IPS DF 19.7 (cell line): ENCODE measurements around the gene PHF2.

Source experiments
- DNase-seq: peaks from one replicate; pipeline ENCODE4 v3.0.0-alpha.2; 2013; ENCODE audit warnings: low read depth, low spot score

PHF2 gene

DNA sequence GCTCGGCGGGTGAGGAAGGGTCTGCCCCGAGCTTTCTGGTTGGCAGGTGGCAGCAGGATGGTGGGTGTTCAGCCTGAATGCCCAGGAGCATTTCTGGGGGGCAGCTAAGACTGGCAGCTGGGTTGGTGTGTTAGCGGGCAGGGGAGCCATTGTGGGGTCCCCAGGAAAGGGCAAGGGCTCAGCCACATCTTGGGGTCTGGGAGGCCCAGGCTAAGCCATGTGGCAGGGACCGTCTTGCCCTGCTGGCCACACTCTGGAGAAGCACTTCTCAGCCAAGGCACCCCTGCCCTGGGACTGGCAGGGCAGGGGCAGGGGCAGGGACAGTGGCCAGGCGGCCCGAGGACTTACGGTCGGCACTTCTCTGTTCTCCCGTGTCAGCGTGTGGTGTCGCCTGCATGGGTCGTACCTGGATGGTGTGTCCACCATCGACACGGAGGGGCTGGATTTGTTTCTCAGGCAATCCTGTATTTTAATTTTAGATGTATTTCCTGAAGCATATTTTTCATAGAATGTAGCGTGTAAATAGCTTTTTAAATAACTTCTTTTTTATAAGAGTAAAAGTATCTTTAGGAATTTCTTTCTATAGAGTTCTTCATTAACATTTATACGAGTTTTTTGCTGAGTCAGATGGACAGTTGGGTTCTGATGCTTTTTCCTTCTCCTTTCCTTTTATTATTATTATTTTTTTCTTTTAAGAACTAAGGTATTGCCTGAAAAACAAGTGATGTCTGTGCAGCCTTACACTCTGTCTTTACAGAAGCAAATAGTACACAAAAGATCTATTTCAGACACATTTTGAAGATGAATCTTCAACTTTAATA, 102.0 kb downstream of the PHF2 start:
- no peak for DNase-seq

DNA sequence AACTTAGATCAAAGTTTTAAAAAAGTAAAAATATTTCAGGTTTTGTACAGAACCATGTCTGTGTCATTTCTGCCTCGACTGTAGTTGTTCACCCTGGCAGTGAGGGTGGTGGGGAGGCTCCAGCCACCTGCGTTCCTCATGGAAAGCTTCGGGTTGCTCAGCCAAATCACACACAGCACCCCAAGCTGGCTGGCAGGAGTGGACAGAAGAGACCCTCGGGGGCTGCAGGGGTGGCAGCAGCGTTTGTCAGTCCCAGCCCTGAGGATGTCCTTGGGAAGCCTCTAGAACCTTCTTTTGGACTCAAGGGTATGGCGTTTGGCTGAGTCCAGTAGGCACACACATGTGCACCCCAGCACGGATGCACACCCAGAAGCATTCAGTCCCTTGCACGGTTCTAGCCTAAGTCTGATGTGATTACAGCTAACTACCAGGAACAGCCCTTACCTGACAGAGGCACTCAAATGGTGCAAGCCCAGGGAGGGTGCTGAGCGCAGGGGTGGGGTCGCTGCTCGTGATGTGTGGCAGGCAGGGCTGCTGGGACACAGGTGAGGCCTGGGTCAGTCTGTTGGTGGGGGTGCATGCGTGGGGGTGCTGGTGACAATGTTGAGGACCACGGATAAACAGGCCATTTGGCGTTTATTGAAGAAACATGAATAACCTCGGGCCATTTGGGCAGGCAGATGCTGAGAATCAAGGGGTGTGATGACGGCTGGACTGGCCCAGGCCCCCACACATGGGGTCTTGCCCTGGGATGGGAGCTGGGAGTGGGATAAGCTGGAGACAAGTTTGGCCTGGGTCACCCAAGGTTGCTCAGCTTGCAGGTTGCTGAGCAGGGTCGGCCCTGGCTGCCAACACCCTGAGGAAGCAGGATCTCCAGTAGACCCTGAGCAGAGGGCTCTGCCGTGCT, 103.4 kb downstream of the PHF2 start:
- DNase-seq = no peak

DNA sequence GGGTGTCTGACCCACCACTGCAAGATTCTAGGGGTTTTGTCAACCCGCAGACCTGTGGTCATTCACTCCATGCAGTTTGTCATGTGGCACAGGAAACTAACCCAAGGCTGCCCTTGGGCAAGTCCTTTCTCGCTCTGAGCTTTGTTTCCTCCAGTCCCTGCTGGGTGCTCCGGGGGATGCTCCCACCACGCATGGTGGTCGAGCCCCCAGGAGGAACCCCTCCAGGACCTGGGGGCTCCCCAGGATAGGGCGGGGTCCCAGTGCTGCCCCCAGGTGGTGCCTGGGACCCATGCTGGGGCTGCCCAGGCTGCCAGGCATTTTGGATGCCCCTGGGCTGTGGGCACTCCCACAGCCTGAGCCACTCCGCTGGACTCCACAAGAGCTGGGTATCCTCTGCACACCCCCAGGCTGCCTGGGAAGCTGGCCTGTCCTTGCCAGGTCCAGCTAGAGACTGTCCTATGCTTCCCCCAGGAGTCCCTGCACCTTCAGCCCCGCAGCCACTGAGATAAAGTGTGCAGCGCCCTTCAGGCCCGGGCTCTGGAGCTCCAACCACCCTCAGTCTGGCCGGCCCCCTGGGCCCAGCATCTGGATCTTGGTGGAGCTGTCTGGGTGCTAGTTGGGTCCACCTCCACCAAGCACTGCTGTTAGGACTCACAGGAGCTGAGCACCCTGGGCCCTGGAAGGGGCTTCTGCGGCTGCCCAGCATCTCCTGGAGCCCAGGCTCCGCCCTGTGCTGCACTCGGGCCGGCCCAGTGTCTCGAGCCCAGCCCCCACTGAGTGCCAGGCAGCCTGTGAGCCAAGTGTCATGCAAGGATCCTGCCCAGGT, 104.3 kb downstream of the PHF2 start:
- DNase-seq = no peak

DNA sequence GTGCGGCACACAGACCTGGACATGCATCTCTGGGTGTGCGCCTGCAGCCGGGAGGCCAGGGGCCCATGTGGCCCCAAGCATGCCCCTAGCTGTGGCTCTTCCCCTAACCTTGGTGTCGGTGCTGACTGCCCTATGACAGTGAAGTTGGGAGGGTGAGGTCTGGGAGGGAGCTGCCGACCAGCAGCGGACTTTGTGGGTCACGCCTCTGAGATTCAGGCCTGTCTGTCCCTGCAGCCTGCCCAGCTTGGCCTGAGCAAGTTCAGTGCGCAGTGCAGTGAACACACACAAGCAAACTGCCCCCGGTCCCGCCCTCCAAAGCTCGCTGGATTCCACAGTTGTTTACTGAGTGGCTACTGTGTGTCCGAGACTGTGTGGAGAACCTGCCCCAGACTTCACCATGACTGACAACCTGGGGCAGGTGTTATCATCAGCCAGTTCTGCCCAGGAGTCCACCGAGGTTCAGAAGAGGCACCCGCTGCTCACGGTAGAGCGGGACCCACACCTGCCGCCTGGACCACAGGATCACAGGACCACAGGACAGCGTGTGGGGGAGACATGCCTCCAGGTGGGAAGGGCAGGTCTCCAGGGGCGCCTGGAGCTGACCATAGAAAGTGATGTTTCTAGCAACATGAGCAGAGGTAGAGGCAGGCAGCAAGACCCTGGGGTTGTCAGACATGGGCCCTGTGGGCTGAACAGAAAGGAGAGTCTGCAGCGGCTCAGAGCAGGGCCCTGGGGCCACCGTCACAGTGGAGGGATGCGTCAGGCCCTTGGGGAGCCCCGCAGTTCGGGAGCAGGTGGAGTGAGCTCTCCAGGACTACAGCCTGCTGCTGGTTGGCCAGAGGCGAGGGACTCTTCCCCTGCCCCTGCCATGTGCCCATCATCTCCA, 105.1 kb downstream of the PHF2 start:
- no peak for DNase-seq

DNA sequence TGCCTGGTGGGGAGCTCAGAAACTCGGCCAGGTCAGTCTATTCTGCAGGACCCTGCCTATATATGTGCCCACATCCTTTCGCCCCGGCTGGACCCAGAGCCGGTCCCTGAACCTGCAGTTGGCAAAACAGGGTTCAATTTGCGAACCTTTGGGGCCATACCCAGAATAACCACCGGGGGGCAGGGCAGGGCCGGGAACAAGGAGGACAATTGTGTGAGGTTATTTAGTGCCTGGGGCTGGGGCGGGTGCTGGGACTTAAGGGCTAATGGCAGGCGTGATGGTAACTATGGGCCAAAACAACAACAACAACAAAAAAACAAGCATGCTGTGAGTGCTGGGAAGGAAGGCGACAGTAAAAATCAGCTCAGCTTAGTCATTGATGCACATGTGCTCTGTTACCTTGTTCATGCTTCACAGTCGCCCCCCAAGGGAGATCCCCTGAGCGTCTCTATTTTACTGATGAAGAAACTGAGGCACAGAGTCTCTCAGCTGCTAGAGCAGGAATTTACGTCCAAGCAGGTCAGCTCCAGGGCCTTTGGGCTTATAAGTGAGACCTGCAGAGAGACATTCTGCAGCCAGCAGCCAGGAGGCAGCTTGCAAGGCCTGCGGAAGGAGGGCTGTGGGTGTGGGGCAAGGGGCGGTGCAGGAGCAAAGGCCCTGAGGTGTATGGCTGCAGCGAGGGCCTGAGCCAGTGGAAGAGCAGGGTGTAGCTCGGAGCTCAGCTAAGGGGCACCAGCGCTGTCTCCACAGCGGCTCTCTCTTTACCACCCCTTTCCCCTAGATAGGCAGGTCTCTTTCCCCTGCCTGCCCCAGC, 106.0 kb downstream of the PHF2 start:
- DNase-seq = peak; percentile 28

DNA sequence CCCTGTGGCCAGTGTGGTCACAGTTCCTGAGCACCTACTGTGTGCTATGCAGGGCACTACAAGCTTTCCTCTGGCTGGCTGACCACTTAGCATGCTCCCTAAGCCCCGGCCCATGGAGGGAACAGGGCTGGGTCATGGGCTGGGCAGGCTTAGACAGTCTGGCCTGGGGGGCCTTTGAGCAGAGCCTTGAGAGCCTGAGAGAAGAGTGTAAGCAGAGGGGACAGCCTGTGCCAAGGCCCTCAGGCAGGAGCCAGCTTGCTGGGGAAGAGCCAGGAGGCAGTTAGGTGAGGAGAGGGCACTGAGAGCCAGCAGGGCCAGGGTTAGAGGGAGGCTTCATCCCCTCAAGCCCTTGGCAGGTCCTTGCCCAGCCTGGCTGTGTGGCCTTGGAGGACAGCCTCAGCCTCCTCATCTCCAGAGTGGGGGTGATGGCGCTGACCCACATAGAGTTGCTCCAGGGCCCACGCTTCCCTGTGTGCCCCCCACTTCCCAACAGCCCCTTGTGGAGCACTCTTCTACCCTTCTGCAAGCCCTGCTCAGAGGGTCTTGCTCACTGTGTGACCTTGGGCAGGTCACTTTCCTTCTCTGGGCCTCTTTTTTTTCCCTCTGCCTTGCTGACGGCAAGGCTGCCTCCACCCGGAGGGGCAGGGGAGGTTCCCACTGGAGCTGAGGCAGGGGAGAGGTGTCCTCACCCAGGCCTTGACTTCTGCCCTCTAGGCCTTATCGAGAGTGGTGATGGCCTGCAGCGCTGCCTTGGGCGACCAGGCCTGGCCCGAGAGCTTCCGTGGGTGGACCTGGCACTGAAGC, 107.1 kb downstream of the PHF2 start:
- DNase-seq = no peak

DNA sequence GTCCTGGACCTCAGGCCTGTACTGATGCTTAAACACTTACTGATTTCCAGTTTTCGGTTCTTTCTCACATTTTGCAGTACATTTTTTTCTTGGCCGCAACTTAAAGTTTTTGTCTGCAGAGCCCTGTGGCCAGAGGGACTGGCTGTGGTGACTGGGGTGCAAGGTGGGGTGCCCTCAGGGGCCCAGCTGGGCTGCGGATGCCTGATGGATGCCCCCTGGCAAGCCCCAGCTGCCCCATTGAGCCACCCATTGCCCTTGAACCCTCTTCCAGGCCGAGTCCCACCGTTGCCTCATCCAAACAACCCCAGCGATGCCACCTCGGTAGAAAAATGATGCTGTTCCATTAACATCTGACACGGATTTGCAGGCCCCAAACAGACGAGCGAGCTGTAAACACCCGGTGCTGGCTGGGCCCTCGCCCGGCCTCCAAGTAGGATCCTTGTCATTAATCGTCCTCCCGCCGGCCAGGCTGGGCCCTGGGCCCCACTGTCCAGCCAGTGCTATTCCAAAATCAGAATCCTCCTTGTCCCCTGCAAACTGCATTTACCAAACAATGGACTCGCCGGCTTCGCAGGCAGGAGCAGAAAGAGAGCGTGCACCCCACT, 107.9 kb downstream of the PHF2 start:
- no peak for DNase-seq

DNA sequence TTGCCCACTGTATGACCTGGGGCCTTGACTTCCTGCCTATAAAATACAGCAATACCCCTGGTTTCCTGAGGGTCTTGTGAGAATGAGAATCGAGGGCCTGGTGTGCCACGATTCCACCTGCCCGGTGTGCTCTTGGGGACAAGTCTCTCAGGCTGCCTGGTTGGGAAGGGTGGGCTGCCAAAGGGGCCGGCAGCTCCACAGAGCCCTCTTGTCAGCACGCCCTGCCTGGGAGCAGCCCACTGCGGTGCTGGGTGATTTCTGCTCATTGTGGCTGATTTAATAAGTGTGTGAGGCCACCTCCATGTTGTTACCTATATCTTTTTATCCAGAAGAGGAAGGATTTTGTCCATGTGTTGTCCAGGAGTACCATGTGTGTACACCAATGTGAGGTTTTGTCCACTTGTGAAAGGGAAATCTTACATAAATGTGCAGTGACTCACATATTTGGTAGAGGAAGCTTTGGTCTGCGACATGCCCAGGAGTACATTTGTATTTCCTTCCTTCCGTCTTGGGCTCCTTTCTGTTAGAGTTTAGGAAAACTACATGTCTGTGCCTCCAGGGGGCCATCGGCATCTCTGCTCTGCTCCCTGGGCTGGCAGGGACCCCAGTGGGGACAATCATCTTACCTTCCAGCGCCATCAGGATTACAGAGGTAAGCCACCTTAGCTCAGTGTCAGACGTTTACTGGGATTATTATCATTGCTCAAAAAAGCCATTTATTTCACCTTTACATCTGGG, 108.6 kb downstream of the PHF2 start:
- DNase-seq = peak; percentile 9

DNA sequence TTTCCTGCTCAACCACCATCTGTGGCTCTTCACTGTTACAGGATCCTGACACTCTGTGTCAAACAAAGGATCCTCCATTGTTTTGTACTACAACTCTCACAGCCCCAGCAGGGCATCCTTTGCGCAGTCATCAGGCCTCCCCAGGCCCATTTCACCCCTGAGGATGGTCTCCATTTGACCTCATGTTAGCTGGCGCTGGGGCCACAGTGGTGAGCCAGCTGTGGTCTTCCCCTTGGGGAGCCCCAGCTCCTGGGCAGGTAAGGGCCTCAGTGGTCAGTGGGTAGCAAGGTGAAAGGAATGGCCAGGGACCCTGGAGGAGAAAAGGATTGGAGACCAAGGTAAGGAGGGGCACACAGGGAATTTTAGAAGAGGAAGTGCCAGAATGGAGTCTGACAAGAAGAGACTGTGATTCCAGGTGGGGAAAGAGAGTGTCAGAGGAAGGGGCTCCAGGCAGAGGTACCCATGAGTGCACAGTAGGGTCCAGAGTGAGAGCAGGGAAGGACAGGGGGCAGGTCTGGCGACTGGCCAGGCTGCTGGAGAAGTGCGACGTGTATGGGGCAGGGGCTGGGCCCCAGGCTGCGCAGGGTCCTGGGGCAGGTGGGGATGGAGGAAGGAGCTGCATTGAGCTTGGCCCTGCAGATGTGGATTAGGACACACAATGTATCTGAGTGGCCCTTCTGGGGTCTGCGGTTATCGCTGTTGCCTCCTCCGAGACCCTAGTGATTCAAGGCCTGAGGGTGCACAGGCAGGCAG, 109.9 kb downstream of the PHF2 start:
- DNase-seq = no peak

DNA sequence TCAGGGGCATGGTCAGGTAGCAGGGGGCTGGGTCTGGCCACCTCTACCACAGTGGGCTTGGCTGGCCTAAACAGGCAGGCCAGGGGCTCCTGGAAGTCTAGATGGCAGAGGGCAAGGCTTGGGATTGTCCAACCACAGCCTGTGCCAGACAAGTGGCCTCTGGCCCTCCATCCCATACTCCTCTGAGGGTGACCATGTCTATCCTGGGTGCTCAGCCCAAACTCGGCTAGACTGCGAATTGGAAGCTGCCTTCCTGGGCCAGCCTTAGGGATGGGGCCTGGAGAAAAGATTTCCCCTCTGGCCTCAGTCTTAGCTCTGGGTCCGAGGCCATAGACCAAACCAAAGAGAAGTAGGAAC, 110.5 kb downstream of the PHF2 start:
- DNase-seq = no peak

DNA sequence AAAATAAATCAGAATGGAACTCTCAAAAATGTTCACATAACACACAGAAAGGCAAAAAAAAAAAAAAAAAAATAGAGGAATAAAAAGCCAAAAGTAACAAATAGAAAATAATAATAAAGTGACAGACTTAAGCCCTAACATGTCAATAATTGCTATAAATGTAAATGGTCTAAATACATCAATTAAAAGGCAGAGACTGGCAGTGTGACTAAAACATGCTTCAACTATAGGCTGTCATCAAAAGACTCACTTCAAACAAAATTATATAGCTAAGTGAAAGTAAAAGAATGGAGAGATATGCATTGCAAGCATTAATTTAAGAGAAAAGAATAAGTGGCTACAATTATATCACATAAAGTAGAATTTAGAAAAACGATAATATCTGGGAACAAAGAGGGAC, 114.2 kb downstream of the PHF2 start:
- no peak for DNase-seq

DNA sequence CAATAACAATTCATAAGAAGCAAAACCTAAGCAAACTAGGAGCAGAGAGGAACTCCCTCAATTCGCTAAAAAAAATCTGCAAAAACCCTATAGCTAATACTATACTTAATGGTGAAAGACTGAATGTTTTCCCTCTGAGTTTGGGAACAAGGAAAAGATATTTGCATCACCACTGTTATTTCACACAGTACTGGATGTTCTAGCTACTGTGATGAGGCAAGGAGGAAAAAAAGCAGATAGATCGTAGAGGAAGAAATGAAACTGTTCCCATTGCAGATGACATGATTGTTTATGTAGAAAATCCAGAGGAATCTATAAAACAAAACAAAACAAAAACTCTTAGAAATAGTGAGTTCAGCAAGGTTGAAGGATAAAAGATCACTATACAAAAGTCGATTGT, 116.7 kb downstream of the PHF2 start:
- DNase-seq = no peak

DNA sequence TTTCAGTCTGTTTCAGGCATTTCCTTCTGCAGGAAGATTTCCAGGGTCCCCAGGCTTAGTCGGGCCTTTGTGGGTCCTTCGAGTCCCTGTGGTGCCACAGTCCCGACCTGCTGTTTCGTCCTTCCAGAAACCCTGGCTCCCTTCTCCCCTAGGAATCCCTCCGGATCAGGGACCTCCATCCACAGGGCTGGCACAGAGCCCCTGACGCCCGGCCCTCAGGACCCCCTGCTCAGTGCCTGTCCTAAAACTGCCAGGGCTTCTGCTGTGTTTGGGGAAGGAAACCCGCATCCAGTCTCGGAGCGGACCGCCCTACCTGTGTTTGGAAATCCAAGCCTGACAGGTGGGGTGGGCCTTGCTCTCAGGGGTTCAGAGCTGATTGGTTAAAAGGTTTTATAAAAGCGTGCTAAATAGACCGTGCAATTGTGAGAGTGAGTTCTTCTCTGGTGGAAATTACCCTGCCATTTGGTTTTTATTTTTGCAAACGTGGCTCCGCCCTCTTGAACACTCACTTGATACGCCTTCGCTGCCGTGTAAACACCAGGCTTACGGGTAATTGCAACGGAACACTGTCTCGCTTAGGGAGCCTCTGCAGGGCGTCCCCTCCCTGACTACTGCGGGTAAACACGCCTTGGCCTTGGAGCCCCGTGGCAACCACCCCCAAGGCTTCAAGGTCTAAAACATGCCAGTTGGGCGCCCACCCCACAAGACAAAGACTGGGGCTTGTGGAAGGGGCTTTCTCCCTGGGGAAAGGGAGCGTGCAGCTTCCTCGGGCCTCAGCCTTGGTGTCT, 121.2 kb downstream of the PHF2 start:
- DNase-seq = no peak

DNA sequence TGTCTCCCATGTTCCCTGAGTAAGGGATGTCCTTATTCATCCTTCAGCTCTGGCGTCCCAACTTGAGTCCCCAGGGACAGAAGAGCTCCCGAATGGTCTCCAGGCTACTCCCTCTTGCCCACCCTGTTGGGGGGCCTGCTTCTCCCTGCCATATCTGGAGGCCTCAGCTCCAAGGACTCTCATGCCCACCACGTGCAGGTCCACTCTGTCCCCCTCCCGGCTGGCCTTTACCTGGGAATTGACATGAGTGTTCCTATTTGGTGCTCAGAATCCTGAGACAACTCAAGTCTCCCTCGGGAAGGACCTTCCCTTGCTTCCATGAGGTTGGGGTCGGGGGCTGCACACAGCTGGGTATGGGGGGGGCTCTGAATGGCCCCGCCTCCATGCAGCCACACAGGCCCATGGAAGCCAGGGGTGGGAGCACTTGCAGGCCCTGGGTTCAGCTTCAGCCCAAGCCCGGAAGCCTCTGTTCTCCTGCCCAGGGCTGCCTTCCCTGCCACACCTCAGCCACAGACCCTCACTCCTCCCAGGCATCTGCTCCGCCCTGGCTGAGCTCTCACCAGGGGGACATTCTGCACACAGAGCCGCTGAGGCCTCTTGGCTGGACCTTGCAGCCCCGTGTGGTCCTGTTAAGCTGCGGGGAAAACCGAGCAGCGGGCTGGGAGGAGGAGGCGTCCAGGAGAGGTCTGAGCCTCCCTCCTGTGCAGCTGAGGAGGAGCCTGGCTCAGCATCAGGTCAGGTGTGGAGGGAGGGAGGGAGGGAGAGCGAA, 121.9 kb downstream of the PHF2 start:
- no peak for DNase-seq

DNA sequence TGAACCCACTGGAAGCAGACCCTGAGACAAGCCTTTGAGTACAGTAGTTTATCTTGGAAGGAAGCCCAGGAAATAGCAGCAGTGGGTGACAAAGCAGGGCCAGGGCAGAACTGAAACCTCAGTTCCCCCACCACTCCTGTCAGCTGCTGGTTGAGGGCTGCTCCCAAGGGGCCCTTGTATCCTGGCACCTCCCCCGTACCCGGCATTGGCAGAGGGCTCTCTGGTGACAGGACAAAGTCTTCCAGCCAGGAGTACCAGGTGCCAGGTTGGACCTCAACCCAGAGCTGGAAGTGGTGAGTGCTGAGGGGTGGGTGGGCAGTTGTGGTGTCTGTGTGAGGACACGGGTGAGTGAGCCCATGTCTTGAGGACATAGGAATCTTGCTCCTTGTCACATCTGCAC, 123.3 kb downstream of the PHF2 start:
- DNase-seq = no peak
